ENCODE measurements around the gene SLC2A3. TPM values are rescaled to one million over a fixed set of nuclear protein-coding genes. Genes with fewer than 3 reads are reported as not detected.

The SLC2A3 gene
- total and polyA plus RNA-seq, 9 of the 15 experiments (the other 6 are each of a cell fraction or from before 2014, with no cell fraction given): 67.3 to 491 (median 104) TPM

DNA sequence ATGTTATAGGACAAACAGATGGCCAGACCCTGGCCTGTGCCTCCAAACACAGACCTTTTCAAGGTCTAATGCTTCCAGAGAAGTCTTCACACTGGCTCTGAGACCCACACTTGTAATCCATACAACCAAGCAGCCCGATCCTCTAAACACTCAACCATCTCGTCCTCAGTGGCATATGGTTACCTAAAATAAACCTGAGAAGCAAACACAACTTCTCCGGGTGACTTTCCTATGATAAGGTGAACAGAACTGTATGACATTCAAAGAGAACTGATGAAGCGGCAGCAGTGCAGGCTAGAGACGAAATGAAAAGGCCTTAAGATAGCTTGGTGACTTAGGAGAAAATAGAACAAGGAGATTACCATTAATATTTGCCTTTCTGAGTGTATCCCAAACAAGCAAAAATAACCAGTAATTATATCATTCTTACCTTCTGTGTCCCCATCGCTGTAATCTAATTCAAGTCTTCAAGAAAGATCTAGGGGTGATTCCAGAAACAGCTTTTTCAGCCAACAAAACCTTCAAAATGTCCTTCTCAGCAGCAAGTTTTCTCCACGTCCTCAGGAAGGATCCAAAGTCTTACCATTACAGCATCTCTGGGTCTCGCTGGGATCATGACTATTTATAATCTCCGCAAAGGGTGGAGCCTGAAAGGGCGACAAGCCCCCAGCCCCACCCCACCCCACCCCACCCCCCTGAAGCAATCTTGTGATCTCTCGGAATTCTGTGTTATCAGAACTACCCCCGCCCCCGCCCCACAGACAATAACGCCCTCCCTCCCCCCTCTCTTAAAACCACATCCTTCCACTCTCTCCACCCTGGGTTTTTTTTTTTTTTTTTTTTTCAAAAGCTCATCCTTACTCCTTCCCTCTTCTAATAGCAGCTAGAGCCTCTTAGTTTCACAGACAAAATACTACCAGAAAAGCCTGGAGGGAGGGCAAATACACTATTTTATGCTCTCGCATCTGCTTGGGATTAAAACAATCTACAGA lies at the start of gene SLC2A3 (continued):
- TF ChIP-seq ETV1 (tag; conservative IDR thresholded peaks at IDR 0.05; ENCODE audit: low read depth): peak; percentile 16; the same call in 1 of the 2 replicates
- TF ChIP-seq TAF9B (IDR thresholded peaks at IDR 0.05; ENCODE audit: partially characterized antibody): peak; percentile 63
- peak in 1 of 2 experiments; percentile 18; a peak in 2 of 4 replicates for TF ChIP-seq RCOR1 (IDR thresholded peaks at IDR 0.05; ENCODE audit: borderline replicate concordance in 1 of 2, low read depth in 2 of 2, low read length in 2 of 2)
- peak; percentile 41; the same call in 1 of the 2 replicates for TF ChIP-seq ZFX (CRISPR knock-in tag; IDR thresholded peaks at IDR 0.05)
- no peak for TF ChIP-seq ZNF699 (CRISPR knock-in tag; IDR thresholded peaks at IDR 0.05; ENCODE audit: insufficient replicate concordance)
- TF ChIP-seq SIN3A (IDR thresholded peaks at IDR 0.05; ENCODE audit: borderline replicate concordance in 2 of 2, control insufficient read depth in 1 of 2, low read depth in 2 of 2, low read length in 2 of 2): peak; percentile 69 to 84; a peak in 3 of 4 replicates
- TF ChIP-seq HSF4 (CRISPR knock-in tag; IDR thresholded peaks at IDR 0.05; ENCODE audit: borderline replicate concordance): no peak
- TF ChIP-seq TBP (optimal IDR thresholded peaks at IDR 0.05; ENCODE audit: low read depth, low read length): peak; percentile 94
- TF ChIP-seq, protein P1, sequence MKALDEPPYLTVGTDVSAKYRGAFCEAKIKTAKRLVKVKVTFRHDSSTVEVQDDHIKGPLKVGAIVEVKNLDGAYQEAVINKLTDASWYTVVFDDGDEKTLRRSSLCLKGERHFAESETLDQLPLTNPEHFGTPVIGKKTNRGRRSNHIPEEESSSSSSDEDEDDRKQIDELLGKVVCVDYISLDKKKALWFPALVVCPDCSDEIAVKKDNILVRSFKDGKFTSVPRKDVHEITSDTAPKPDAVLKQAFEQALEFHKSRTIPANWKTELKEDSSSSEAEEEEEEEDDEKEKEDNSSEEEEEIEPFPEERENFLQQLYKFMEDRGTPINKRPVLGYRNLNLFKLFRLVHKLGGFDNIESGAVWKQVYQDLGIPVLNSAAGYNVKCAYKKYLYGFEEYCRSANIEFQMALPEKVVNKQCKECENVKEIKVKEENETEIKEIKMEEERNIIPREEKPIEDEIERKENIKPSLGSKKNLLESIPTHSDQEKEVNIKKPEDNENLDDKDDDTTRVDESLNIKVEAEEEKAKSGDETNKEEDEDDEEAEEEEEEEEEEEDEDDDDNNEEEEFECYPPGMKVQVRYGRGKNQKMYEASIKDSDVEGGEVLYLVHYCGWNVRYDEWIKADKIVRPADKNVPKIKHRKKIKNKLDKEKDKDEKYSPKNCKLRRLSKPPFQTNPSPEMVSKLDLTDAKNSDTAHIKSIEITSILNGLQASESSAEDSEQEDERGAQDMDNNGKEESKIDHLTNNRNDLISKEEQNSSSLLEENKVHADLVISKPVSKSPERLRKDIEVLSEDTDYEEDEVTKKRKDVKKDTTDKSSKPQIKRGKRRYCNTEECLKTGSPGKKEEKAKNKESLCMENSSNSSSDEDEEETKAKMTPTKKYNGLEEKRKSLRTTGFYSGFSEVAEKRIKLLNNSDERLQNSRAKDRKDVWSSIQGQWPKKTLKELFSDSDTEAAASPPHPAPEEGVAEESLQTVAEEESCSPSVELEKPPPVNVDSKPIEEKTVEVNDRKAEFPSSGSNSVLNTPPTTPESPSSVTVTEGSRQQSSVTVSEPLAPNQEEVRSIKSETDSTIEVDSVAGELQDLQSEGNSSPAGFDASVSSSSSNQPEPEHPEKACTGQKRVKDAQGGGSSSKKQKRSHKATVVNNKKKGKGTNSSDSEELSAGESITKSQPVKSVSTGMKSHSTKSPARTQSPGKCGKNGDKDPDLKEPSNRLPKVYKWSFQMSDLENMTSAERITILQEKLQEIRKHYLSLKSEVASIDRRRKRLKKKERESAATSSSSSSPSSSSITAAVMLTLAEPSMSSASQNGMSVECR (CRISPR knock-in tag; IDR thresholded peaks at IDR 0.05): peak; percentile 47
- peak; percentile 67 for TF ChIP-seq POLR2G (IDR thresholded peaks at IDR 0.05; ENCODE audit: low read depth, low read length)
- 0 out of 2 replicates have a peak, but pooled peaks have one; percentile 28 for TF ChIP-seq KHSRP (IDR thresholded peaks at IDR 0.05)
- peak; percentile 53; the same call in 1 of the 2 replicates for TF ChIP-seq ZBTB7A (IDR thresholded peaks at IDR 0.05; ENCODE audit: borderline replicate concordance, control insufficient read depth, low read depth, low read length)
- peak in 1 of 2 experiments; percentile 64; a peak in 2 of 4 replicates for TF ChIP-seq MAZ (CRISPR knock-in tag; conservative IDR thresholded peaks at IDR 0.05 in 1 of 2, IDR thresholded peaks at IDR 0.05 in 1 of 2)
- peak; percentile 72; the same call in 1 of the 2 replicates for TF ChIP-seq TAF7 (tag; IDR thresholded peaks at IDR 0.05)
- no peak for TF ChIP-seq MCM2 (IDR thresholded peaks at IDR 0.05; ENCODE audit: low read depth)
- TF ChIP-seq BRF1 (IDR thresholded peaks at IDR 0.05; ENCODE audit: borderline replicate concordance, extremely low read depth, insufficient read length): no peak

Measured in K562 (cell line).